ENCODE results near the gene CRLF1. TPM values are rescaled to one million over a fixed set of nuclear protein-coding genes. Genes with fewer than 3 reads are reported as not detected.

CRLF1 gene
- polyA plus RNA-seq, 3 donors = 0.19 TPM; not detected in 2

GRCh38 chr19:18629166-18630088 is 22.8 kb upstream of the CRLF1 start:
- 94% methylated on average over 10 of the region's 15 CpGs for WGBS (ENCODE audit: insufficient coverage)
- no peak overlapping the region for H3K9ac ChIP-seq (ENCODE audit: insufficient read depth, low read length, poor library complexity, severe bottlenecking)
- Mint-ChIP-seq H3K4me1 (no peaks in the 10 kb centered on the region), H3K27me3 (ENCODE audit: low read depth in 3 of 3) (peaks cover 5 to 34% (median 17%) of the 10 kb centered on the region in 3 donors), H3K27ac (peak overlapping the region in 1 of 7 donors; percentile 55), H3K9me3 (peaks cover 0 to 3% (median 1%) of the 10 kb centered on the region in 7 donors), H3K36me3 (no peaks in the 10 kb centered on the region), H3K4me3 (no peak overlapping the region)
- H3K36me3 ChIP-seq (replicated peaks in 1 of 2; ENCODE audit: control insufficient read depth in 1 of 2, insufficient read depth in 2 of 2, low read length in 2 of 2) = no peaks in the 10 kb centered on the region
- no peak overlapping the region for H3K4me3 ChIP-seq (replicated peaks in 1 of 3; ENCODE audit: low read depth in 2 of 3, low read length in 3 of 3)
- no peak for TF ChIP-seq CTCF (IDR thresholded peaks at IDR 0.05)
- intact Hi-C loops (cut with micrococcal nuclease) = no loop called here
- peaks cover 0 to under 1% of the 10 kb centered on the region in 2 donors for H3K27me3 ChIP-seq (ENCODE audit: control insufficient read depth in 2 of 2, insufficient read depth in 2 of 2, low read length in 2 of 2)
- no peak overlapping the region for H3K4me2 ChIP-seq (replicated peaks; ENCODE audit: extremely low read depth, low read length, poor library complexity, severe bottlenecking)
- H2AFZ ChIP-seq (ENCODE audit: insufficient read depth, low read depth, low read length, poor library complexity, severe bottlenecking) = no peak overlapping the region
- H3K4me1 ChIP-seq (ENCODE audit: control insufficient read depth in 1 of 2, insufficient read depth in 2 of 2, low read length in 2 of 2) = no peaks in the 10 kb centered on the region
- no peaks in the 10 kb centered on the region for H3K79me2 ChIP-seq (ENCODE audit: insufficient read depth, low read length)
- H3K27ac ChIP-seq (ENCODE audit: low read depth in 1 of 2, low read length in 2 of 2) = no peak overlapping the region
- no peaks in the 10 kb centered on the region for H4K20me1 ChIP-seq (ENCODE audit: insufficient read depth, low read length)
- no peaks in the 10 kb centered on the region for H3K9me3 ChIP-seq (replicated peaks in 1 of 2; ENCODE audit: control insufficient read depth in 1 of 2, insufficient read depth in 1 of 2, low read length in 2 of 2)
- no peak for DNase-seq

GRCh38 chr19:18626906-18627305 is 20.3 kb upstream of the CRLF1 start:
- Histone ChIP-seq H3K27me3 (ENCODE audit: control insufficient read depth in 2 of 2, insufficient read depth in 2 of 2, low read length in 2 of 2) (peaks cover 0 to 7% of the 10 kb centered on the region in 2 donors), H3K4me3 (replicated peaks in 1 of 3; ENCODE audit: low read depth in 2 of 3, low read length in 3 of 3) (no peak overlapping the region), H3K9ac (ENCODE audit: insufficient read depth, low read length, poor library complexity, severe bottlenecking) (no peak overlapping the region), H3K79me2 (ENCODE audit: insufficient read depth, low read length) (no peaks in the 10 kb centered on the region), H3K36me3 (replicated peaks in 1 of 2; ENCODE audit: control insufficient read depth in 1 of 2, insufficient read depth in 2 of 2, low read length in 2 of 2) (no peaks in the 10 kb centered on the region), H3K27ac (ENCODE audit: low read depth in 1 of 2, low read length in 2 of 2) (no peak overlapping the region), H3K4me2 (replicated peaks; ENCODE audit: extremely low read depth, low read length, poor library complexity, severe bottlenecking) (no peak overlapping the region), H3K9me3 (replicated peaks in 1 of 2; ENCODE audit: control insufficient read depth in 1 of 2, insufficient read depth in 1 of 2, low read length in 2 of 2) (no peaks in the 10 kb centered on the region), H3K4me1 (ENCODE audit: control insufficient read depth in 1 of 2, insufficient read depth in 2 of 2, low read length in 2 of 2) (no peaks in the 10 kb centered on the region), H4K20me1 (ENCODE audit: insufficient read depth, low read length) (no peaks in the 10 kb centered on the region), H2AFZ (ENCODE audit: insufficient read depth, low read depth, low read length, poor library complexity, severe bottlenecking) (no peak overlapping the region)
- H3K36me3 Mint-ChIP-seq = no peaks in the 10 kb centered on the region
- H3K27me3 Mint-ChIP-seq (ENCODE audit: low read depth in 3 of 3) = peaks cover 4 to 34% (median 14%) of the 10 kb centered on the region in 3 donors
- no peak overlapping the region for H3K4me3 Mint-ChIP-seq
- no peak overlapping the region for H3K27ac Mint-ChIP-seq
- no peak for DNase-seq
- WGBS (ENCODE audit: insufficient coverage) = 73% methylated on average over 2 of the region's 2 CpGs
- intact Hi-C loops (cut with micrococcal nuclease) = no loop called here
- peaks cover 0 to 3% (median 0%) of the 10 kb centered on the region in 7 donors for H3K9me3 Mint-ChIP-seq
- no peak for TF ChIP-seq CTCF (IDR thresholded peaks at IDR 0.05)
- H3K4me1 Mint-ChIP-seq = no peaks in the 10 kb centered on the region

All from CD14-positive monocyte (primary cell).